Measurements from ENCODE around the gene CDH7.

DNA sequence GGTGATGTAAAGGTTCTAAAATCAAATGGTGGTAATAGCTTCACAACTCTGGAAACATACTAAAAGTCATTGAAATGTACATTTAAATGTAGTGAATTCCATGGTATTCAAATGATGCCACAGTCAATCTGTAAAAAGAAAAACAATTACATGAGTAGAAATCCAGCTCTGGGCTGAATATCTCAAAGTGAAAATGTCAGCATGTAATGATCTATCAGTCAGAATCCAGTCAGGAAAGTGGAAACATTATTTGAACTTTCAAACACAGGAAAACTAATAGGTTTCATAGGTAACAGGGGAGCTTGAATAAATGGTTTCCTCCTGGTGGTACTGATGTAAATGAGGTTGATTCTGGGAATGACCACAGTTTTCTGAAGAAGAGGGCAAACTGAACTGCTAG is 186.4 kb downstream of the CDH7 start:
- TF ChIP-seq CTCF (IDR thresholded peaks at IDR 0.05; ENCODE audit: poor library complexity) = no peak
- no peak for TF ChIP-seq EZH2 (IDR thresholded peaks at IDR 0.05; ENCODE audit: borderline replicate concordance)
- TF ChIP-seq EZH2phosphoT487 (IDR thresholded peaks at IDR 0.05; ENCODE audit: low read depth, severe bottlenecking, unreplicated experiment) = no peak

All from hepatocyte (in vitro differentiated cells).